Measurements from ENCODE around the gene SREBF2.
"Not testable (repeated sequence)": the region's sequence is repeated elsewhere in the genome, so short reads cannot be mapped to it uniquely, and the experiment has no call there.

SREBF2 gene

GRCh38 chr22:41821471-41822316 is 11.2 kb upstream of the SREBF2 start:
- no peak for DNase-seq

DNA sequence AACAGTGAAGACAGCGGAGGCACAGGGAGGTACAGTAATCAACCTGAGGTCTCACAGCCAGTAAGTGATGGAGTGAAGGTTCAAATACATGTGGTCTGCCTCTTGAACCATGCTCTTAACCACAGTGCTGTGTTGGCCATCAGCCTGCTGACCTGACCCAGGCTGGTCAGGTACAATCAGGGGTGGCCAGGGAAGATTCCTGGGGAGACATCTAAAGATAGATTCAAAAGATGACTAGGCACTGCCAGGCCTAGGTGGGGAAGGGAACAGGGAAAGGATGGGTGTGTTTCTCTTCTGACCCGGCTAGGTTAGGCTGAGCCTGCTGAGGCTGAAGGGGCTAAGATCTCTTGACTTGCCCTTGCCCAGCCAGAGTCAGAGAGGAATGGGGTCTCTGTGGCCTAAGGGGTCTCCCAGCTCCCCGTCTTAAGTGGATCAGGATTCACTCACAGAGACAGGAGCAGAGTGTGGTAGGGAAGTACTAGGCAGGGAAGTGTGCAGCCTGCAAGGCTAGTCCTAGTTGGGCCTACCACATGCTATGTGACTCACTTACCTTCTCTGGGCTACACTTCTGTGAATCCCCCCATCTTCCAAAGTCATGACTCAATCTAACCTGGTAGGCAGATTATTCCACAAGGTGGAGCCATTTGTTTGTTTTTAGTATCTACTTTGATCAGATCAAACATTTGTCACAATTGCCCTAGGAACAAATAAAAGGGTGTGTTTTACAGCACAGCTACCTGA is 10.4 kb upstream of the SREBF2 start:
- no peak for DNase-seq

GRCh38 chr22:41823797-41824196 is 9.1 kb upstream of the SREBF2 start:
- no peak for DNase-seq

DNA sequence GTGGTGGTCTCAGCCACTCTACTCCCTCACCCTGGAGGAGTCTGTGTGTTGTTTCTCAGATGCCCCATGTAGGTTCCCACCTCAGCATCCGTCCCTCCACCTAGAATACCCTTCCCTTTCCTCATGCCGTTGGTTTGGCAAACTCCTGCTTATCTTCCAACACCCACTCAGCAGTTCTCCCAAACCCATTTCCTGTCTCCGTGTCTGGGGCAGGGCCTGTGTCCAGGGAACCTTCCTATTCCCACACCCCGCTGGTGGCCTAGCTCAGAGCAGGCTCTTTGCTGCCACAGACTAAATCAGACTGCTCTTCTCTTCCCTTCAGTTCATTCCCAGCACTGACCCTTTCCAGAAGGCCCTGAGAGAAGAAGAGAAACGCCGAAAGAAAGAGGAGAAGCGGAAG is 7.5 kb upstream of the SREBF2 start:
- no peak for DNase-seq

DNA sequence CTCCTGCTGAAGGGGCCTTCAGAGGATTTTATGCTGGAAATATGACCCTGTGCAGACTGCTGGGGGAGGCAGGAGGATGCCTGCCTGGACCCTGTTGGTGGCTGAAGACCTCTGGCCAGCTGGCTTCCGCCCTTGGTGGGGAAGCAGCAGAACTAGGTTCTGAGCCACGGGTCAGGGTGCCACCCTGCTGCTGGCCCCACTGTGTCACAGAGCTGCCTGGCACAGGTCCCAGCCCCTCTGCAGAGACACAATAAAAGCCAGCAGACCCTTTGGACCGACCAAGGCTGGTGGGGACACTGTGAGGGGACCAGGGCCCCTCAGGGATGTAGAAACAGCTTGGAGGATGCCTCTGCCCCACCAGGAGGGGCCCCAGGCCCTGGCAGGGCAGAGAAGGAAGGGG is 6.9 kb upstream of the SREBF2 start:
- no peak for DNase-seq

- no peak for DNase-seq
Observed at GRCh38 chr22:41826430-41827383, 6.2 kb upstream of the SREBF2 start.

- DNase-seq, result no peak
Observed at GRCh38 chr22:41827671-41828070, 5.2 kb upstream of the SREBF2 start.

DNA sequence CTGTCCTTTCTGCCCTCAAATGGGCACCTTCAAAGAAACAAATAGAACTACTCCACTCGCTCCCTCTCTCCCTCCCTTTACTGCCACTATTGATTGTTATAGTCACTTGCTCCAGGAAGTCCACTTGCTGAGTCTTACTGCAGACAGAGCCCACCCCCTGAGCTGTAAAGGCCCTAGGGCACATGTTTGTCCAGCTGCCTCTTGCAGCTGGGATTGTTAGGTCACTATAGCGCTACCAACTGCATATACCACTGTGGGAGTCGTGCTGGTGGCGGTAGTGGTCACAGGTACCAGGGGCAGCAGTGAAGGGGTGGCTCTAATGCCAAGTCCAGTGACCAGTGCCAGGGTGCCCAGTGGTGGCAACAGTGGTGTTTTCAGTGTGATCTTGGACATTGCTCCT is 4.4 kb upstream of the SREBF2 start:
- no peak for DNase-seq

DNA sequence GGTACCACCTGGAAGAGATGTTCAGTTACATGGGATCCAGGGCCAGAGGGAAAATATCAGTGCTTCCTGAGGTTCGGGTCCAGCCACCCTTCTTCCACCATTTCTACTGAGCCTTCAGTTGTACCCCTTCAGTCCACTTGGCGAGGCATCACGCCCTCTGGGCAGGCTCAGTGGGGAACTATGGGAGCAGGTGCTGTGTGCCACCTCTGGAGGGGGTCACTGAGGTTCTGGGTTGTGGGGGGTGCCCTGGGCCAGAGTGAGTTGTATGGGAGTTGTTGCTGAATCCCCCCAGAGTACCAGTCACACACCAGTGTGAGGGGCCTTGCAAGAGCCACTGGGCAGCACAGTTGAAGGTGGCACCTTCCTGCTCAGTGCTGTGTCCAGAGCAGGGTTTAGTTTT is 2.7 kb upstream of the SREBF2 start:
- DNase-seq, result no peak

- DNase-seq, result no peak
Observed at GRCh38 chr22:41831383-41831782, 1.5 kb upstream of the SREBF2 start.

DNA sequence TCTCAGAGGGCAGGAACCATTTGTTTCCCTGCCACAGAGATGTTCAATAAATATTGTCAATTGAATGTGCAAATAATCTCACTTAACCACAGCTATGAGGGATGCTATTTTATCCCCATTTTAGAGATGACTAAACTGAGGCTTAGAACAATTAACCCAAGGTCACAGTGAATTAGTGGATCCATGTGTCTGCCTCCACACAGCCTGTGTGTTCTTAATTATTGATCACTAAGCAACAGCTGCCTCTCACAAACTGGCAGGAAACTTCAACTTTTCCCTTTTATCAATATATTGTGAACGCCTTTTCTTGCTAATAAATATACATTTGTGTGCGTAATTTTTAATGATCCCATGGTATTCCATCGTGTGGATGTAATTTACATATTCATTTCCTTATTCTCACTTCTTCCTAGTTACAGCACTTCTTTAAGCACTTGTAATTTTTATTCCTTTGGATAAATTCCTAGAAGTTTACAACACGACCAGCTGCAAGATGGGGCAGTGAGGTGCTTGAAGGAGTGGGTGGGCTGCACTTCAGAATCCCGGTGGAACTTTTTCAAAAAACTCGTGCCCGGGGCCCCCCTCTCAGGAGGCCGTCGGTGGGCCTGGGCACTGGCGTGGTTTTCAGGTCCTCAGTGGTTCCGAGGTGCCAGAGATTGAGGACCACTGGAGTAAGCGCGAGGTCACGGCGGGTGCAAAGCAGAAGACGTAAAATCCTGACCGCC is 915 bp upstream of the SREBF2 start:
- DNase-seq, result no peak

DNA sequence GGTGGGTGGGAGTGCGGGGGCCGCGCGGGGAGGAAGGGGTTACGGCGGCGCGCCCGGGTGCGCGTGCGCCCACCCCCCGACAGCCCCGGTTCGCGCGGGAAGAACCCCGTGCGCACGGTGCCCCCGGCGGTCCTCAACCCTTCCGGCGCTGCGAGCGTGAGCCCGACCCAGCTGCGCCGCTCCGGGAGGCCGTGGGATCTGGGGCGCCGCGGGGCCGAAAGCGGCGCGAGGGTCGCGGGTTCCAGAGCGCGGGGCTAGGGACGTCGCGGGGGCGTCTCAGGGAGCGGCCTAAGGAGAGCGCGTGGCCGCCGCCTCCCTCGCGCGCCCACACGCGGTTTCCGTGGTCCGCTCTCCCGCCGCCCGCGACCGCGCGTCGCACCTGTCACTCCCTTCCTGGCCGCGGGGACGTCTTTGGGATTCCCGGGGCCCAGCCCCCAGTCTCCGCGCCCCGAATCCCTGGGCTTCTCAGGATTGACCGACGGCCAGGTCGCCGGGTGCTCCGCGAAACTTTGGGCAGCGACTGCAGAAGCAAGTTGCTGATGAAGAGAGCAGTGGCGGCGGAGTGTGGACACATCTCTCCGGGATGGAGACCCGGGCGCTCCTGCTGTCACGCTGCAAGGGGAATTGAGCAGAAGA is 582 bp downstream of the SREBF2 start:
- DNase-seq, result no peak

- DNase-seq, result no peak
Observed at GRCh38 chr22:41834005-41834944, 1.4 kb downstream of the SREBF2 start.

DNA sequence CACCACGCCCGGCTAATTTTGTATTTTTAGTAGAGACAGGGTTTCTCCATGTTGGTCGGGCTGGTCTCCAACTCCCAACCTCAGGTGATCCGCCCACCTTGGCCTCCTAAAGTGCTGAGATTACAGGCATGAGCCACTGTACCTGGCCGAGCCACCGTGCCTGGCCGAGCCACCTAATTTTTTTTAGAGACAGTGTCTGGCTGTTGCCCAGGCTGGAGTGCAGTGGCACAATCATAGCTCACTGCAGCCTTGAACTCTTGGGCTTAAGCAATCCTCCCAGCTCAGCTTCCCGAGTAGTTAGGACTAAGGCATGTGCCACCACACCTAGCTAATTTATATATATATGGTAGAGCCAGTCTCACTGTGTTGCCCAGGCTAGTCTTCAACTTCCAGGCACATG is 2.6 kb downstream of the SREBF2 start:
- not testable (repeated sequence) for DNase-seq

GRCh38 chr22:41836551-41836950 is 3.6 kb downstream of the SREBF2 start:
- no peak for DNase-seq

DNA sequence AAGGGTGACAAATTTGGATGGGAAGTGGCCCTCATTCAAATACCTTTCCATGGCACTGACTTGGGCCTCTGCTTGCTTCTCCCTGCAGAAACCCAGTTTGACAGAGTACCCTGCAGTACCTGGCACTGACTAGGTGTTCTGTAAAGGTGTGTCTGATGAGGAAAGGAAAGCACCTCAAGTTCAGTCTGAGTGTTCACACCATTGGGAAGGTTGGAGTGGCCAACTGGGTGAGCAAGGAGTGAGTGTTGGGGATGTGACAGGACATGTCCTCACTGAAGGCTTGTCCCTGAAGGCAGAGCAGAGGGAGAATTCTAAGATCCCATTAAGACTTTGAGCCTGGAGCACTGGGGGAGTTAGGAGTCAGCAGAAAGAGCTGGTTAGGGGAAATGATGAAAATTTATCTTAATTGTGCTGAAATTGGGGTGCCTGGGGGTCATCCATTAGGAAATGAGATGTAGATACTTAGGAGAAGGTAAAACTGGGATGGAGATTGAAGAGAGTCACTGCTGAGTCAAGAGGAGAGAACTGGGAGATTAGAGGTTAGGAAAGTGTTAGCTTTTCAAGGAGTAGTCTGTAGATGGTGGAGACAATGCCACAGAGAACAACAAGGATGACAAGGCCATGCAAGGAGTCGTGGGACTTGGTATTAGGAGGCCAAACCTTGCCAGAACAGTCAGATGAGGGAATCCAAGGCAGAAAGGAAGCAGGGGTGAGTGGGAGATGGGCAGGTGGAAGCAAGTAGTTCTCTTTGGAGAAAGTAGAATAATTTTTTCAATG is 6.1 kb downstream of the SREBF2 start:
- no peak for DNase-seq

GRCh38 chr22:41840216-41840615 is 7.3 kb downstream of the SREBF2 start:
- DNase-seq, result no peak

DNA sequence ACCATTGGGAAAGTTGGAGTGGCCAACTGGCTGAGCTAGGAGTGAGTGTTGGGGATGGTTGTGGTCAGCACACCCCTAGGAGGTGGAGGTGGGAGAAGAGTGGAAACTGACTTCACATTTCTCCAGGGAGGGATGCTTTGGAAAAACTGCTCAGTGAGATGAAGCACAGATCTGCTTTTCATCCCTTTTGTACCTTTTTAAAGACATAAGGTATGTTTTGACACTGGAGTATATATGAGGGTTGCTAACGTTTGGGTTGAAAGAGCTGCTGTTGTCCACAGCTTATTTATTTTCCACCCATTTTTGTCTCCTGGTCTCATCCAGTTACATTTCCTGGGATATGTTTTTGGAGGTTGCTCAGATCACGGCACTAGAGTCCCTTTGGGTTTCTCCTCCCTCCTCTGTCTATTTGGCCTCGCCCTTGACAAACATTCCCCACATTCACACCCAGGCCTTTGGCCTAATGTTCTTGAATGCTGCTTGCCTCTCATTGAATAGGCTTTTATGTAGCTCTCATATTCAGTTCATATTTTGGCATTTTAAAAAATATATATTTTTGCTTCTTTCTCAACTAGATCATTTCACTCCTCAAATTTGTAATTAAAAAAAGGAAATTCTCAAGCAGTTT is 8.3 kb downstream of the SREBF2 start:
- no peak for DNase-seq
